ENCODE results near the gene PRPSAP2.

- TF ChIP-seq CTCF (IDR thresholded peaks at IDR 0.05) (no peak), POLR2A (IDR thresholded peaks at IDR 0.05) (no peak)
These were observed 59.6 kb downstream of the PRPSAP2 start for GRCh38 chr17:18917506-18918032.

Data from testis (tissue), 2 donors.